Epithelial cell of proximal tubule (primary cell): ENCODE results near the gene LRFN5. TPM values are rescaled to one million over a fixed set of nuclear protein-coding genes. Genes with fewer than 3 reads are reported as not detected.
"Not testable (repeated sequence)": the region's sequence is repeated elsewhere in the genome, so short reads cannot be mapped to it uniquely, and the experiment has no call there.

Experiments used
- DNase-seq: peaks from one replicate; pipeline ENCODE4 v3.0.0-alpha.2; 2011; ENCODE audit warnings: low read depth
- H3K4me3 ChIP-seq: 2 replicates; pipeline ENCODE4 v1.5.1; 2011; ENCODE audit warnings: low read depth, mild to moderate bottlenecking, low read length
- CTCF ChIP-seq: conservative IDR thresholded peaks from 2 replicates; pipeline ENCODE4 v1.5.1; 2012; ENCODE audit warnings: low read depth, mild to moderate bottlenecking, low read length
- total RNA-seq: library from RNA; depleted of rRNA; stranded (reverse); fragments of >200 nt; gene quantifications from 2 replicates; pipeline ENCODE4 v1.2.3, GENCODE V29; 2015

LRFN5 gene
- 1.3 and 1.4 TPM in 2 replicates for total RNA-seq

- no peak for TF ChIP-seq CTCF
- DNase-seq: no peak
- H3K4me3 ChIP-seq: peak within 1 kb of the TSS; percentile 58
Measured at GRCh38 chr14:41606532-41607303, at the start of gene LRFN5. Gene LRFN5 (plus strand): TSS chr14:41606876.

GRCh38 chr14:41558490-41558889 lies 48.2 kb upstream of the LRFN5 start:
- DNase-seq: no peak
- no peak for TF ChIP-seq CTCF
- H3K4me3 ChIP-seq: no peak overlapping the region

- not testable (repeated sequence) for H3K4me3 ChIP-seq, DNase-seq
Measured at GRCh38 chr14:41566864-41567263, 39.8 kb upstream of the LRFN5 start.

GRCh38 chr14:41568979-41569378 lies 37.7 kb upstream of the LRFN5 start:
- no peak overlapping the region for H3K4me3 ChIP-seq
- TF ChIP-seq CTCF: no peak
- no peak for DNase-seq

- no peak for TF ChIP-seq CTCF
- H3K4me3 ChIP-seq: no peak overlapping the region
- DNase-seq: no peak
Measured at GRCh38 chr14:41570415-41571155, 36.1 kb upstream of the LRFN5 start.

- no peak for TF ChIP-seq CTCF
- DNase-seq: no peak
- H3K4me3 ChIP-seq: no peak overlapping the region
Measured at GRCh38 chr14:41586237-41586636, 20.4 kb upstream of the LRFN5 start.

GRCh38 chr14:41597647-41598046 lies 9.0 kb upstream of the LRFN5 start:
- no peak for TF ChIP-seq CTCF
- DNase-seq: no peak
- no peak overlapping the region for H3K4me3 ChIP-seq

GRCh38 chr14:41599805-41600385 lies 6.8 kb upstream of the LRFN5 start:
- H3K4me3 ChIP-seq, DNase-seq: not testable (repeated sequence)
